A673 (cell line): ENCODE results near the gene RNU7-1. TPM values are rescaled to one million over a fixed set of nuclear protein-coding genes. Genes with fewer than 3 reads are reported as not detected.

Source experiments
- BruUV-seq: library from RNA; stranded (reverse); fragments of 400-500 nt; replicated peaks from 2 replicates; lab custom pipeline; 2021; lab: Mats Ljungman, UMichigan
- CTCF ChIA-PET: fragments of 300-600 bp; sonication (Branson Sonifier 250); formaldehyde crosslinking; loops from one replicate; lab custom pipeline; 2022; ENCODE audit warnings: antibody characterized with exemption; lab: Charles Lee
- POLR2A ChIA-PET: fragments of 300-600 bp; sonication (Branson Sonifier 250); formaldehyde crosslinking; loops from one replicate; lab custom pipeline; 2022; ENCODE audit warnings: antibody characterized with exemption; ENCODE audit not compliant: low non-redundant PET; lab: Charles Lee
- DNase-seq: peaks from one replicate; pipeline ENCODE4 v3.0.0-alpha.2; 2015; ENCODE audit warnings: low spot score
- H3K27ac ChIP-seq: fragments of 200-600 bp; sonication (generic); 2 replicates; pipeline ENCODE4 v1.5.1; 2016; ENCODE audit warnings: mixed run types, low read depth, mild to moderate bottlenecking, mixed read lengths, antibody characterized with exemption, low read length; ENCODE audit not compliant: poor library complexity, severe bottlenecking
- H3K27me3 ChIP-seq: fragments of 200-600 bp; sonication (generic); replicated peaks from 2 replicates; pipeline ENCODE4 v1.6.1; 2017; ENCODE audit warnings: mixed run types, low read depth, mild to moderate bottlenecking, mixed read lengths, antibody characterized with exemption, low read length; ENCODE audit not compliant: insufficient read depth, poor library complexity
- H3K36me3 ChIP-seq: fragments of 200-600 bp; sonication (generic); 2 replicates; pipeline ENCODE4 v1.6.1; 2016; ENCODE audit warnings: mixed run types, mild to moderate bottlenecking, mixed read lengths, antibody characterized with exemption, low read length; ENCODE audit not compliant: insufficient read depth, poor library complexity, severe bottlenecking
- H3K4me1 ChIP-seq: fragments of 200-600 bp; sonication (generic); 2 replicates; pipeline ENCODE4 v1.6.1; 2017; ENCODE audit warnings: mixed run types, mild to moderate bottlenecking, mixed read lengths, antibody characterized with exemption, low read length; ENCODE audit not compliant: insufficient read depth, poor library complexity, severe bottlenecking
- H3K4me3 ChIP-seq: fragments of 200-600 bp; sonication (generic); 2 replicates; pipeline ENCODE4 v1.5.1; 2016; ENCODE audit warnings: low read depth, mixed run types, mild to moderate bottlenecking, mixed read lengths, low read length; ENCODE audit not compliant: poor library complexity, severe bottlenecking
- H3K9me3 ChIP-seq: fragments of 200-600 bp; sonication (generic); 2 replicates; pipeline ENCODE4 v1.6.1; 2016; ENCODE audit warnings: mixed run types, low read depth, mild to moderate bottlenecking, mixed read lengths, antibody characterized with exemption, low read length; ENCODE audit not compliant: poor library complexity, severe bottlenecking
- CTCF ChIP-seq: fragments of 300-800, 200-600 bp; sonication (generic); conservative IDR thresholded peaks from 2 replicates; pipeline ENCODE4 v1.5.1; 2017; ENCODE audit warnings: low read depth, mild to moderate bottlenecking, antibody characterized with exemption, low read length, moderate library complexity, mixed read lengths
- EZH2 ChIP-seq: fragments of 200-600 bp; sonication (generic); IDR thresholded peaks from 2 replicates; pipeline ENCODE4 v1.6.1; 2017; ENCODE audit warnings: borderline replicate concordance, low read depth, mild to moderate bottlenecking, mixed read lengths, antibody characterized with exemption, low read length; ENCODE audit not compliant: poor library complexity, severe bottlenecking
- intact Hi-C: fragments of 100-400 bp; cut with micrococcal nuclease; formaldehyde crosslinking; loops from one replicate; pipeline ENCODE4 v1.10.0; 2022; ENCODE audit not compliant: unreplicated experiment
- total RNA-seq: library from RNA; stranded (reverse); gene quantifications from 2 replicates; pipeline ENCODE4 v1.2.3, GENCODE V29; 2021

RNU7-1 gene
- total RNA-seq, 1 experiment from 2014 or later: not detected

GRCh38 chr12:6938353-6939190 lies 5.0 kb upstream of the RNU7-1 start:
- POLR2A ChIA-PET: interaction anchor here (1.1 kb wide), 1 partner anchor 249 kb away, joined by 3 read pairs; the partner anchor contains the start of gene ZNF384
- Histone ChIP-seq H3K4me3 (peak overlapping the region; percentile 62), H3K36me3 (peaks cover 57% of the 10 kb centered on the region), H3K9me3 (no peaks in the 10 kb centered on the region), H3K27me3 (no peaks in the 10 kb centered on the region), H3K27ac (peak overlapping the region; percentile 98), H3K4me1 (peaks cover 23% of the 10 kb centered on the region)
- intact Hi-C loops: loop anchor here (2.0 to 5.0 kb wide), 3 partner anchors 14 to 186 kb away; partner anchors contain the start of genes MLF2 and SPSB2
- CTCF ChIA-PET: interaction anchor here (1.0 to 1.6 kb wide), 3 partner anchors 13 to 69 kb away, joined by 4 to 11 read pairs (median 4); no protein-coding TSS in a partner anchor
- TSS peak; percentile 18 for BruUV-seq
- TF ChIP-seq EZH2: no peak
- TF ChIP-seq CTCF: no peak
- no peak for DNase-seq

GRCh38 chr12:6939191-6939540 lies 4.5 kb upstream of the RNU7-1 start:
- Histone ChIP-seq H3K4me1 (peaks cover 23% of the 10 kb centered on the region), H3K27me3 (no peaks in the 10 kb centered on the region), H3K36me3 (peaks cover 52% of the 10 kb centered on the region), H3K4me3 (no peak overlapping the region), H3K9me3 (no peaks in the 10 kb centered on the region), H3K27ac (peak overlapping the region; percentile 98)
- ChIA-PET CTCF (interaction anchor here (0.6 to 1.2 kb wide), 2 partner anchors 12 to 67 kb away, joined by 3 to 4 read pairs; partner anchors contain the start of gene ATN1), POLR2A (interaction anchor here (0.6 kb wide), 1 partner anchor 24 kb away, joined by 3 read pairs; no protein-coding TSS in a partner anchor)
- BruUV-seq: no TSS peak
- intact Hi-C loops: loop anchor here (2.0 to 5.0 kb wide), 3 partner anchors 14 to 187 kb away; partner anchors contain the start of genes MLF2 and SPSB2
- TF ChIP-seq EZH2 (no peak), CTCF (no peak)
- DNase-seq: no peak

- no peaks in the 10 kb centered on the region for H3K27me3 ChIP-seq
- no peak for TF ChIP-seq CTCF
- no peak for TF ChIP-seq EZH2
- peak overlapping the region; percentile 39 for H3K27ac ChIP-seq
- ChIA-PET POLR2A (no interaction called here), CTCF (no interaction called here)
- no peaks in the 10 kb centered on the region for H3K9me3 ChIP-seq
- H3K4me3 ChIP-seq: no peak overlapping the region
- no TSS peak for BruUV-seq
- DNase-seq: no peak
- intact Hi-C loops: no loop called here
- peaks cover 42% of the 10 kb centered on the region for H3K36me3 ChIP-seq
- peaks cover 34% of the 10 kb centered on the region for H3K4me1 ChIP-seq
These were observed 2.3 kb upstream of the RNU7-1 start for GRCh38 chr12:6941267-6941666.
